ENCODE measurements around the gene CTNNBL1. TPM values are rescaled to one million over a fixed set of nuclear protein-coding genes. Genes with fewer than 3 reads are reported as not detected.

Gene CTNNBL1
- total and polyA plus RNA-seq, 7 experiments from 2014 or later, result 41.7 to 93.4 (median 56.4) TPM

- H3K27me3 Mint-ChIP-seq, result peaks cover 12 to 52% (median 46%) of the 10 kb centered on the region in 5 donors
- no peak overlapping the region for H3K27ac Mint-ChIP-seq
- no peak overlapping the region for H3K4me3 ChIP-seq (ENCODE audit: low read length)
- ATAC-seq (peak; percentile 62), DNase-seq (no peak)
- intact Hi-C loops (cut with micrococcal nuclease), result no loop called here
- H3K9me3 Mint-ChIP-seq, result peaks cover 3 to 26% (median 5%) of the 10 kb centered on the region in 11 donors
- H3K27me3 ChIP-seq (ENCODE audit: control insufficient read depth in 2 of 2, insufficient read depth in 2 of 2, low read length in 2 of 2), result no peaks in the 10 kb centered on the region
- peaks cover 0 to 3% (median 0%) of the 10 kb centered on the region in 7 donors for H3K4me1 Mint-ChIP-seq
- no peaks in the 10 kb centered on the region for H3K36me3 ChIP-seq (ENCODE audit: control insufficient read depth in 2 of 3, insufficient read depth in 3 of 3, low read length in 3 of 3)
- no peak overlapping the region for H3K4me3 Mint-ChIP-seq
- POLR2A ChIA-PET, result no interaction called here
- H3K4me1 ChIP-seq (ENCODE audit: control insufficient read depth in 2 of 2, insufficient read depth in 2 of 2, low read length in 2 of 2), result no peaks in the 10 kb centered on the region
- no peaks in the 10 kb centered on the region for H3K9me3 ChIP-seq (ENCODE audit: control insufficient read depth in 2 of 3, low read length in 3 of 3)
- CTCF ChIA-PET, result no interaction called here
- no peak overlapping the region for H3K27ac ChIP-seq (ENCODE audit: low read depth, low read length)
- H3K36me3 Mint-ChIP-seq, result peaks cover 0 to 5% (median 4%) of the 10 kb centered on the region in 5 donors
Observed at GRCh38 chr20:37669062-37669772, 24.6 kb upstream of the CTNNBL1 start.

- ChIA-PET CTCF (no interaction called here), POLR2A (no interaction called here)
- ATAC-seq, result no peak
Observed at GRCh38 chr20:37669773-37670236, 24.0 kb upstream of the CTNNBL1 start.

GRCh38 chr20:37670351-37670791 is 23.5 kb upstream of the CTNNBL1 start:
- H3K27ac Mint-ChIP-seq, result no peak overlapping the region
- POLR2A ChIA-PET, result no interaction called here
- Histone ChIP-seq H3K4me3 (ENCODE audit: low read length) (no peak overlapping the region), H3K27me3 (ENCODE audit: control insufficient read depth in 2 of 2, insufficient read depth in 2 of 2, low read length in 2 of 2) (no peaks in the 10 kb centered on the region), H3K27ac (ENCODE audit: low read depth, low read length) (no peak overlapping the region), H3K36me3 (ENCODE audit: control insufficient read depth in 2 of 3, insufficient read depth in 3 of 3, low read length in 3 of 3) (no peaks in the 10 kb centered on the region), H3K9me3 (ENCODE audit: control insufficient read depth in 2 of 3, low read length in 3 of 3) (no peaks in the 10 kb centered on the region), H3K4me1 (ENCODE audit: control insufficient read depth in 2 of 2, insufficient read depth in 2 of 2, low read length in 2 of 2) (no peaks in the 10 kb centered on the region)
- H3K9me3 Mint-ChIP-seq, result peaks cover 0 to 17% (median 0%) of the 10 kb centered on the region in 11 donors
- DNase-seq (no peak), ATAC-seq (no peak)
- intact Hi-C loops (cut with micrococcal nuclease), result no loop called here
- H3K36me3 Mint-ChIP-seq, result no peaks in the 10 kb centered on the region
- CTCF ChIA-PET, result no interaction called here
- H3K4me3 Mint-ChIP-seq, result no peak overlapping the region
- H3K4me1 Mint-ChIP-seq, result peaks cover 0 to 3% (median 0%) of the 10 kb centered on the region in 7 donors
- H3K27me3 Mint-ChIP-seq, result peaks cover 15 to 52% (median 46%) of the 10 kb centered on the region in 5 donors

More at GRCh38 chr20:37669773-37670236, 24.0 kb upstream of the CTNNBL1 start:
- Mint-ChIP-seq H3K4me3 (no peak overlapping the region), H3K9me3 (peaks cover 0 to 20% (median under 1%) of the 10 kb centered on the region in 11 donors), H3K27me3 (peaks cover 14 to 49% (median 46%) of the 10 kb centered on the region in 5 donors), H3K27ac (no peak overlapping the region), H3K36me3 (peaks cover 0 to under 1% (median 0%) of the 10 kb centered on the region in 5 donors), H3K4me1 (peaks cover 0 to 3% (median 0%) of the 10 kb centered on the region in 7 donors)
- Histone ChIP-seq H3K36me3 (ENCODE audit: control insufficient read depth in 2 of 3, insufficient read depth in 3 of 3, low read length in 3 of 3) (no peaks in the 10 kb centered on the region), H3K9me3 (ENCODE audit: control insufficient read depth in 2 of 3, low read length in 3 of 3) (no peaks in the 10 kb centered on the region), H3K27ac (ENCODE audit: low read depth, low read length) (no peak overlapping the region), H3K27me3 (ENCODE audit: control insufficient read depth in 2 of 2, insufficient read depth in 2 of 2, low read length in 2 of 2) (no peaks in the 10 kb centered on the region), H3K4me1 (ENCODE audit: control insufficient read depth in 2 of 2, insufficient read depth in 2 of 2, low read length in 2 of 2) (no peaks in the 10 kb centered on the region), H3K4me3 (ENCODE audit: low read length) (no peak overlapping the region)
- intact Hi-C loops (cut with micrococcal nuclease), result no loop called here
- no peak for DNase-seq

- Histone ChIP-seq H3K36me3 (ENCODE audit: control insufficient read depth in 2 of 3, insufficient read depth in 3 of 3, low read length in 3 of 3) (no peaks in the 10 kb centered on the region), H3K4me1 (ENCODE audit: control insufficient read depth in 2 of 2, insufficient read depth in 2 of 2, low read length in 2 of 2) (no peaks in the 10 kb centered on the region), H3K27ac (ENCODE audit: low read depth, low read length) (no peak overlapping the region), H3K27me3 (ENCODE audit: control insufficient read depth in 2 of 2, insufficient read depth in 2 of 2, low read length in 2 of 2) (no peaks in the 10 kb centered on the region), H3K4me3 (ENCODE audit: low read length) (no peak overlapping the region), H3K9me3 (ENCODE audit: control insufficient read depth in 2 of 3, low read length in 3 of 3) (no peaks in the 10 kb centered on the region)
- no peak overlapping the region for H3K4me3 Mint-ChIP-seq
- H3K4me1 Mint-ChIP-seq, result peaks cover 0 to 3% (median 0%) of the 10 kb centered on the region in 7 donors
- no peak overlapping the region for H3K27ac Mint-ChIP-seq
- DNase-seq (no peak), ATAC-seq (no peak)
- peaks cover 26 to 52% (median 42%) of the 10 kb centered on the region in 5 donors for H3K27me3 Mint-ChIP-seq
- ChIA-PET CTCF (no interaction called here), POLR2A (no interaction called here)
- peaks cover 0 to 4% (median 0%) of the 10 kb centered on the region in 11 donors for H3K9me3 Mint-ChIP-seq
- intact Hi-C loops (cut with micrococcal nuclease), result no loop called here
- no peaks in the 10 kb centered on the region for H3K36me3 Mint-ChIP-seq
Observed at GRCh38 chr20:37672143-37672542, 21.7 kb upstream of the CTNNBL1 start.

DNA sequence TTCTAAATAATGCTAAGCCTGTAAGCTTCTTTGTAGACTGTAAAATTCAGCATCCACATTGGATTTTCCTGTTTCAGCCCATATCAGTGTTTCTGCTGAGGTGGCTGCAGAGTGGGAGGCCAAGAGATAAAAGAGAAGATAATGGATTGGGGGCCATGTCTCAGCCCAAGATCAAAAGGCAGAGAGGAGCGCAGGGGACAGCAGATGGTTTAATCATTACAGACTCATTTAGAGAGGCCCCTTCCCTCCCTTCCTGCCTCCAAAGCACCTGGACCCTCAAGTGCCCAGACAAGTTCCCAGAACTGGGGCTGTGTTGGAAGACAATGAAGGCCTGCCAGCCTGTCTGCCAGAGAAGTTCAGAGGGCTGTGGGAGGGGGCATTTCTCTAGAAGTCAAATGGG is 20.4 kb upstream of the CTNNBL1 start:
- no peak for ATAC-seq
- Mint-ChIP-seq H3K27me3 (peaks cover 38 to 60% (median 50%) of the 10 kb centered on the region in 5 donors), H3K36me3 (no peaks in the 10 kb centered on the region), H3K9me3 (peaks cover 0 to 2% (median 0%) of the 10 kb centered on the region in 11 donors), H3K27ac (no peak overlapping the region), H3K4me1 (peaks cover 0 to 3% (median 0%) of the 10 kb centered on the region in 7 donors), H3K4me3 (no peak overlapping the region)
- intact Hi-C loops (cut with micrococcal nuclease), result no loop called here
- POLR2A ChIA-PET, result no interaction called here
- no peak for DNase-seq
- H3K9me3 ChIP-seq (ENCODE audit: control insufficient read depth in 2 of 3, low read length in 3 of 3), result no peaks in the 10 kb centered on the region
- H3K27ac ChIP-seq (ENCODE audit: low read depth, low read length), result no peak overlapping the region
- H3K36me3 ChIP-seq (ENCODE audit: control insufficient read depth in 2 of 3, insufficient read depth in 3 of 3, low read length in 3 of 3), result no peaks in the 10 kb centered on the region
- H3K4me1 ChIP-seq (ENCODE audit: control insufficient read depth in 2 of 2, insufficient read depth in 2 of 2, low read length in 2 of 2), result no peaks in the 10 kb centered on the region
- no peak overlapping the region for H3K4me3 ChIP-seq (ENCODE audit: low read length)
- CTCF ChIA-PET, result no interaction called here
- H3K27me3 ChIP-seq (ENCODE audit: control insufficient read depth in 2 of 2, insufficient read depth in 2 of 2, low read length in 2 of 2), result no peaks in the 10 kb centered on the region

- H3K9me3 Mint-ChIP-seq, result peaks cover 0 to 3% (median 0%) of the 10 kb centered on the region in 11 donors
- ChIA-PET POLR2A (no interaction called here), CTCF (no interaction called here)
- no peaks in the 10 kb centered on the region for H3K36me3 Mint-ChIP-seq
- no peaks in the 10 kb centered on the region for H3K4me1 ChIP-seq (ENCODE audit: control insufficient read depth in 2 of 2, insufficient read depth in 2 of 2, low read length in 2 of 2)
- no peak for ATAC-seq
- no peak overlapping the region for H3K4me3 Mint-ChIP-seq
- peak overlapping the region in 1 of 9 donors; percentile 56 for H3K27ac Mint-ChIP-seq
- H3K9me3 ChIP-seq (ENCODE audit: control insufficient read depth in 2 of 3, low read length in 3 of 3), result no peaks in the 10 kb centered on the region
- no peak for DNase-seq
- no peaks in the 10 kb centered on the region for H3K27me3 ChIP-seq (ENCODE audit: control insufficient read depth in 2 of 2, insufficient read depth in 2 of 2, low read length in 2 of 2)
- peaks cover 17 to 45% (median 34%) of the 10 kb centered on the region in 5 donors for H3K27me3 Mint-ChIP-seq
- peaks cover 0 to 3% (median 0%) of the 10 kb centered on the region in 7 donors for H3K4me1 Mint-ChIP-seq
- no peak overlapping the region for H3K4me3 ChIP-seq (ENCODE audit: low read length)
- H3K36me3 ChIP-seq (ENCODE audit: control insufficient read depth in 2 of 3, insufficient read depth in 3 of 3, low read length in 3 of 3), result no peaks in the 10 kb centered on the region
- no peak overlapping the region for H3K27ac ChIP-seq (ENCODE audit: low read depth, low read length)
- intact Hi-C loops (cut with micrococcal nuclease), result no loop called here
Observed at GRCh38 chr20:37676440-37676839, 17.4 kb upstream of the CTNNBL1 start.

All from naive thymus-derived CD4-positive, alpha-beta T cell (primary cell).